NCI-H2196 (cell line): ENCODE data around the gene GUCY1A2.

Source experiments
- DNase-seq: peaks from one replicate; lab custom pipeline; 2025; ENCODE audit not compliant: unreplicated experiment; lab: John Stamatoyannopoulos, UW

The GUCY1A2 gene

DNA sequence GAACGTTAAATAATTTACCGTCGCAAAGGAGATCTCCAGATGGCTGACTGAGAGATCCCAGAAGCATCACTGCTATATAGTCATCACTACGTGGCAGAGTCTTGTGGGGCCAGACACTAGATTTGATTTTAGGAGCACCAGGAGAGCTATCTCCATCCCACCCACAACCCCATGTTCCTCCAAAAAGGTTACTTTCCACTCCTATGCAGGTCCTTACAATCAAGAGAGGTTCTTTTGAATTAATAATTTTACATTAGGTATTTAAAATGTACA is 19.4 kb downstream of the GUCY1A2 start:
- DNase-seq = no peak

DNA sequence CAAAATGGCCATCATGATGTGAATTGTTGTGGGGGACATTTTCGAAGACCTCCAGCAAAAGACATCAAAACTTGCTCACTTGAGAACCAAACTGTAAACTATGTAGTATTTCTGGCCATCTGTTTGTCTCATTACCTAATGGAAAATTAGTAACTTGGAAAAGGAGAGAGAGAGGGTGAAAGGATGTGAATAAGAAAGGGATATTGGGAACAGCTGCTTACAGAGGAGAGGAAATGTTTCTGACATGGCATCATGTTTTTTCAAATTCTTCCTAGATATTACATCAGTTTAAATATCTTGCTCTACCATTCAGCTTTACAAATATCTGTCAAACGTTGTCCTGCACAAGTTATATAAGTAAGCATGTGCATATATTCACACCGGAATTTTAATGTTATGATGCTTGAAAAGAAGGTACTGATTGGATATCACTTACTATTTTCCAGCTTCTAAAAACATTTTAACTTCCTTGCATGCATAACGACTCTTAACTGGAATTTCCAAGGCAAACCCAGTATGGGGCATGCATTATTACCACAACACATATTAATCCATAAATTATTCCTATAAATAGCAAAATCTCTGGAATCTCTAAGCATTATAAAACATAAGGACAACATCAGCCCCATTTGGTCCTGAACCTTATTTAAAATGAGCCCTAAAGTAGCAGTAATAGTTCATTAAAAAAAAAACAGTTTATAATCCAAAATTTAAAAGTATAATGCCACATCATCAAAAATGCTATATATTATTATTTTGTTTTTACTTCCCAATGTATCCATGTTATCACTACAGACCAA is 20.0 kb downstream of the GUCY1A2 start:
- no peak for DNase-seq

- no peak for DNase-seq
These were observed 21.0 kb downstream of the GUCY1A2 start for GRCh38 chr11:106997227-106997626.

- DNase-seq = no peak
These were observed 21.6 kb downstream of the GUCY1A2 start for GRCh38 chr11:106996691-106997090.

GRCh38 chr11:106990331-106990730 is 27.9 kb downstream of the GUCY1A2 start:
- no peak for DNase-seq

DNA sequence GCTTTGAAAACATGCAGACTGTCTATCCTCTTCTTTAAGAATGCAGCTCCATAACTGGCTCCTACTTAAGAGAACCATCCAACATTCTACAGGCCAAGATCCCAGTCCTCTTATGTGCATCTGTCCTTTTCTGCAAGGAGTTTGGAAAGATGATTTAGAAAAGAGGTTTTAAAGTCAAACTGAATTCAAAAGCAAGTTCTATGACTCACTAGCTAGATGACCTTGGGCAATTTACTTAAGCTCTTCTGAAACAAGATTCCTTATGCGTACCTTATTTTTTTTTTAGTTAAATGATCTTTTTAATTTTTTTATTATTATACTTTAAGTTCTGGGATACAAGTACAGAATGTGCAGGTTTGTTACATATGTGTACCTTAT is 29.2 kb downstream of the GUCY1A2 start:
- DNase-seq = no peak

- DNase-seq = no peak
These were observed 29.9 kb downstream of the GUCY1A2 start for GRCh38 chr11:106988151-106989077.

GRCh38 chr11:106986673-106987072 is 31.6 kb downstream of the GUCY1A2 start:
- DNase-seq = no peak

GRCh38 chr11:106986261-106986660 is 32.0 kb downstream of the GUCY1A2 start:
- no peak for DNase-seq

- no peak for DNase-seq
These were observed 34.3 kb downstream of the GUCY1A2 start for GRCh38 chr11:106983991-106984390.

DNA sequence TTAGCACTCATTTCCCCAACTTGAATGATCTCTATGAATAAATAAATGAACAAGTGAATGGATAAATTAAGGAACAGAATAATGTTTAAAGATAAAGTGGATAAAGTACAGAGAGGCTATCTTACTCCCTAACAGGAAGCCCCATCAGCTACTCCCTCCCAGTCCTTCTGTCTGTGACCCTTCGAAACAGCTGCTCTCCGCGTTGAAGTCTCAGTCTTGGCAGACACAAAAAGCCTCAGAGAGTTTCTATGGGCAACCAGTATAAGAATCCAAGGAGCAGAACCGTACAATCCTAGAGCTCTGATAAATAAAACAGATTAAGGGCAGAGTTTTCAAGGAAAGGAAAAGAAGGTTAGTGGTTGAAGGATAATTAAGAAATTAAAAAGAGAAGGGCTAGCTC is 35.0 kb downstream of the GUCY1A2 start:
- DNase-seq = no peak

DNA sequence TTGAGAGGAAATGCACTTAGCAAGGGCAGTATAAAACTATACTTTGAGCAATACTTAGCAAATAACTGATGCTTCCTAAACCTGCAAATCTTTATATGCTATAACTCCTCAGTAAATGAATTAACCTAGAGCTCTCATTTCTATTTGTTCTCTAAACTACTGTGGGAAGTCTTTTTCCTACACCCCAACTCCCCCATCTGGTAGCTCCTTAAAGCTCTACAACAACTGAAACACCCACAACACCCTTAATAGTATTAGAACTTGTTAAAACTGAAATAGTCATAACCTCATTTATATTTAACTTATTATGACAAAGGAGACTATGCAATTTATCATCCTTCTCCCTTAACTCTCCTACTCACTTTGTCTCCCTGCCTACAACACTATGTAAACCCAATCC is 43.4 kb downstream of the GUCY1A2 start:
- DNase-seq = no peak

- DNase-seq = no peak
These were observed 46.4 kb downstream of the GUCY1A2 start for GRCh38 chr11:106971864-106972263.

DNA sequence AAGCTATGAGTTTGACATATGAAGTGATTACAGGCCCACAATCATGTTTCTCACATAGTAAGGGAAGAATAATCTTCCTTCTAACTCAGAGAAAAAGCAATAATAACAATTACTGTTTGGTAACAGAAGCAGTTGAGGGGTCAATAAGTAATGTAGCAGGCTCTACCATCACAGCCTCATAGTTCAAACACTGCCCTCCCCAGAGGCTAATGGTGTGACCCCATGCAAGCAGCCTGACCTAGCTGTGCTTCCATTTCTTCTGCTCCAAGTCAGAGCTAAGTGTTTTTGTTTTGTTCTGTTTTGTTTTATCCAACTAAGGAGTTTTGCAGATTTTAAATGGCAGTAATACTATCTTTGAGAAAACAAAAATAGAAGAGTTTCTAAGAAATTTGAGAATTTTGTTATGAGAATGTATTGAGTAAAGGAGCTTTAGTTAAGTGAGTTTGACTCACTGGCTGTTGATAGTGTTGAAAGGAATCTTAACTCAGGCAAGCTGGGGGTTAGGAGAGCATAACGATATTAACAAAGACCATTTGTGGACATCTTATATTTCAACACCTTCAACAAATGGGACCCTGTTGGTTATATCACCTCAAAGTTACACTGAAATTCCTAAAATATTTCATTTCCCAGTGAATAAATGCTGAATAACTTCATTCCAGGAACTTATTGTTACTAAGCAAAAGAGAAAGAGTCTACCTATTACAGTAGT is 48.5 kb downstream of the GUCY1A2 start:
- DNase-seq = no peak

DNA sequence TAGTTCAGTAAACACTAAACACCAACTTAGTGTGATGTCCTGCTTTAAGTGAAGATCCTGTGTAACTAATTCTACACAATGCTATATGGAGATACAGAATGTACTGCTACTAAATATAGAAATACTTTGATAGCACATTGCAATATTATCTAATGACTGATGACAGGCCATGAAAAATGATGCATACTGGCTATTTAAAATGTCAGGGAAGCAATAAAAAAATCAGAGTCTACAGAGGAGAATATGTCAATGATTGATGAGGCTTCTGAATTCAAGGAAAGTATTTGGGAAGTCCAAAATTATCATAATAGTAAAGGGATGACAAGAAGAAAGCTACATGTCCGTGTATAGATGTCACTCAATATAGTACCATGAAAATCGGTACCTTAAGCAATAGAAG is 55.3 kb downstream of the GUCY1A2 start:
- no peak for DNase-seq

- no peak for DNase-seq
These were observed 56.8 kb downstream of the GUCY1A2 start for GRCh38 chr11:106961518-106961917.

GRCh38 chr11:106961048-106961447 is 57.2 kb downstream of the GUCY1A2 start:
- DNase-seq = no peak

DNA sequence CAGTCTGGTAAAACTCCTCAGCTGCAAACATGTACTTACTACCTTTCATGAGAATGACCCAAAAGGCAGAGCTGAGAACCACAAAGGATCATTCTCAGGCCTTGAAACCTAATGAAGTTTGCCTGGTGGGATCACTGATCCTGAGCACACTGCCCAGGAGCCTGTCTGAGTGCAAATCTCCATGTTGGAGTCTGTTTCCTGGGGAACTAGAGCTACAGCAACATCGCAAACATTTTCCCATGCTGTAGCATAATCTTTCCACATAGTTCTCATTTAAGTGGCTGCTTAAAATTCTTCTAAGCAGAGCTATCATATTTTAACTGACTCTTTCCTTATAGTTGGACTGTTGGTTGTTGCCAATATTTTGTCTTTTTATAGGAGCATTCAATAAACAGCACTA is 58.5 kb downstream of the GUCY1A2 start:
- no peak for DNase-seq

DNA sequence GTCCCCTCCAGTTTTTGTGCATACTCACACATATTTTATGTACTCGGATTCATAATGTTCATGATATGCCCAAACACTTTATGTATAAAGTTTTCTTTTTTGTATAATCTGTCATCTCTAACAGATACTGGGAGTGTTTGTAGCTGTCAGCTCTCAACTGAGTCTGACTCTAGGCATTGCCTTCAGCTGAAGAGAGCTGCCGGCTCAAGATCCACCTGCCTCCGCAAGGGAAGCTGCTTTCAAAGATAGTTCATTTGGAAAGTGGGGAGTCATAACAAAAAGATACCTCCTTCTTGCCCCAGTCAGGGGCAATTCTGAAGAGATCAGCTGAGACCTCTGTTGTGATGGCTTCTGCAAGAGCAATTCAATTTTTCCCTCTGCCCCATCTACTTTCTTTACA is 58.9 kb downstream of the GUCY1A2 start:
- DNase-seq = no peak

DNA sequence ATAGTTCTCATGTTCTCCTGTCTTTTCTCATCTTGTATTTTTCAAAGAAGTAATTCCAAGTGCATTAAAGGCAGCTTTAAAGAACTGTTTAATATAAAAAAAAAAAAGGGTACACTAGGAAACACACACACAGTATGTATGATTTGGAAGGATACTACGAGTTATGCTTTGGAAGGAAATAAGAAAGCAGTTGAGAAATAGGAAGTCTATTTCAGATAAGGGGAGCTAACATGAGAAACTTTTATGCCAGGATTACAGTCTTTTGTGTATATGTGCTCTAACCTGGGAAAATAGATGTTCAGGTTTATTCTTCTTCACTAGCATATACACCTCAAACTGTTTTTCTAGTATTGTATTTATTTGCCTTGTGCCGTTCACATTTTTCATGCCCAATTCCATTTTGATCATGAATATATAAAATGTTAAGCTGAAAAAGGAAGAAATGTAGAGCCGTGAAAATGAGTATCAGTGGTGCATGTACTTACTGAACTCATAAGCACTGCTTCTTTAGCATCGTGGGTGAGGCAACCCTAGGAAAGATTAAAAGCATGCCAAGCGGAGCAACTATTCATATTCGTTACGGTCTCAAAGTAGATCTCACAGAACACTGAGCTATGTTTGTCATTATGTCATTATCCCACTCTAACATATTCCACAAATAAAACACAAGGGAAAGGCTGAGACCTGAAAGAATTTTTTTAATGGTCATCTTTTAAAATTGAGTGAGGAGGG is 59.6 kb downstream of the GUCY1A2 start:
- DNase-seq = no peak

GRCh38 chr11:106957030-106957482 is 61.2 kb downstream of the GUCY1A2 start:
- no peak for DNase-seq
